Measurements from ENCODE around the gene RNF181. TPM values are rescaled to one million over a fixed set of nuclear protein-coding genes. Genes with fewer than 3 reads are reported as not detected.

RNF181 gene
- total RNA-seq, 6 experiments from 2014 or later = 54.5 to 123 (median 66.6) TPM

DNA sequence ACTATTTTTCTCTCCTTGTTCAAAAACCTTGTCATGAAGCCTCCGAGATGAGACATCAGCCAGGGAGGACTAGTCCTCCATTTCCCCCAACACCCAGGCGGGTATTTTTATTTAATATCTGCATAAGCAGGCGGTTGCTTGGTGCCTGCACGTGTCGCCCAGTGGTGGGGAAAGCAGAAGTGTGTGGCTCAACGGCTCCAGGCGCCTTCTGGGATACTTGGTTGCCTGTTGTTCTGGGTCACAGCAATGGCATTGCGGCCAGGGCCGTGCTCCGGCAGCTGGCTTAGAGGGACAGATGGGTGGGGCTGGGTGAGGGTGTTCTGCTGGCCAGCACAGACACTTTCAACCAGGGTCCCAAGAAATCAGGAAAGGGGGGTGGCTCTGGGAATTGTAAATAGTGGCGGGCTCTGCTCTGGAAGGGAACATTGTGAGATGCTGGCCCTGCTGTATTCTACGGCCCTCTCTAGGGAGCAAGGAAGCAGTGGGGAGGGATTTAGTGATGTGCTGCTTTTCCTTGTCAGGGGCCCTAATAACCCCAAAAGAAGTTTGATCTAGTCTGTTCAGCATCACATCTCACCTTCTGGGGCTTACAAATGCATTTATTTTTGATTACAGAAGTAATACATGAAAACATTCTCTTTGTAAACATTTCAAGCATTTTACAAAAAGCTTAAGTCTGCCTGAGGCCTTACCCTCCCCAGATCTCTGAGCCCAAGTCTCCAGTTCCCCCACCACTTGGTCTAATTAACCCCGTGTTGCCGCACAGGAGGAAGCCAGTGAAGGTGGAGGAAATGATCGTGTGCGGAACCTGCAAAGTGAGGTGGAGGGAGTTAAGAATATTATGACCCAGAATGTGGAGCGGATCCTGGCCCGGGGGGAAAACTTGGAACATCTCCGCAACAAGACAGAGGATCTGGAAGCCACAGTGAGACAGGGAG lies 17.0 kb upstream of the RNF181 start:
- WGBS (ENCODE audit: insufficient coverage, low coverage, low lambda C conversion rate, missing lambda C conversion rate) = 18% methylated on average over 19 of the region's 19 CpGs
- no peak for TF ChIP-seq POLR2A (IDR thresholded peaks at IDR 0.05)
- TF ChIP-seq, protein P1, sequence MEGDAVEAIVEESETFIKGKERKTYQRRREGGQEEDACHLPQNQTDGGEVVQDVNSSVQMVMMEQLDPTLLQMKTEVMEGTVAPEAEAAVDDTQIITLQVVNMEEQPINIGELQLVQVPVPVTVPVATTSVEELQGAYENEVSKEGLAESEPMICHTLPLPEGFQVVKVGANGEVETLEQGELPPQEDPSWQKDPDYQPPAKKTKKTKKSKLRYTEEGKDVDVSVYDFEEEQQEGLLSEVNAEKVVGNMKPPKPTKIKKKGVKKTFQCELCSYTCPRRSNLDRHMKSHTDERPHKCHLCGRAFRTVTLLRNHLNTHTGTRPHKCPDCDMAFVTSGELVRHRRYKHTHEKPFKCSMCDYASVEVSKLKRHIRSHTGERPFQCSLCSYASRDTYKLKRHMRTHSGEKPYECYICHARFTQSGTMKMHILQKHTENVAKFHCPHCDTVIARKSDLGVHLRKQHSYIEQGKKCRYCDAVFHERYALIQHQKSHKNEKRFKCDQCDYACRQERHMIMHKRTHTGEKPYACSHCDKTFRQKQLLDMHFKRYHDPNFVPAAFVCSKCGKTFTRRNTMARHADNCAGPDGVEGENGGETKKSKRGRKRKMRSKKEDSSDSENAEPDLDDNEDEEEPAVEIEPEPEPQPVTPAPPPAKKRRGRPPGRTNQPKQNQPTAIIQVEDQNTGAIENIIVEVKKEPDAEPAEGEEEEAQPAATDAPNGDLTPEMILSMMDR (IDR thresholded peaks at IDR 0.05) = no peak

DNA sequence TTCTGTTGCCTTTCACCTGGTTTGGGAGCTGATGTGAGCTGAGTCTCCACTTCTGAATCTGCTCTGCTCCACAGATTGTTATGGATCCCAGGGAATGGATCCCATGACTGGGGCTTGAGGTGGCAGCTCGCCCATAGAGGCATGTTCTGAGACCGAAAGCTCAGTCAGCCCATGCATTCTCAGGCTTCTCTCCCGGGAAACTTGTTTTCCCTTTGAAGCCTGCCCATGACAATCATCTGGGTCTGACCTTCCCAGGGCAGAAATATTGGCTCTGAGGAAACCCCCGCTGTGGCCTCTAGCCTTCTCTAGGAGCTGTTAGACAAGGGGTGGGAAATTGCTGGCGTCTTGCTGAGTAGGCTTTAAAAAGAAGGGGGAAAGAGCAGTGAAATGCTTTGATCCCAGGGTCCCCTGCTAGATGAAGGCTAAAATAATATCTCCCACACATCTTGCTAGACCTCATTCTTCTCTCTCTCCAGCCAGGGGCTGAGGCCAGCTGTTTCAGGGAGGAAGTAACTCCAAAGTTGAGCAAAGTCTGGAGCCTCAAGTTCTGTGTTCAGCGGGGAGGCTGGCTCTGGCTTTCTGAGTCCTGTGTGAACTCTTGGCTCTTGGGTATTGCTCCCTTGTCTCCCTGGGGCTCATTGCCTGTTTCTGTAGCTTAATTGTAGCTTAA lies 16.1 kb upstream of the RNF181 start:
- no peak for ATAC-seq
- TF ChIP-seq POLR2A (IDR thresholded peaks at IDR 0.05) = no peak
- TF ChIP-seq, protein P1 (IDR thresholded peaks at IDR 0.05) = no peak
- 45% methylated on average over 5 of the region's 6 CpGs for WGBS (ENCODE audit: insufficient coverage, low coverage, low lambda C conversion rate, missing lambda C conversion rate)
- Histone ChIP-seq H3K9me3 (no peaks in the 10 kb centered on the region), H3K27ac (peak overlapping the region; percentile 65 to 79 (median 73)), H3K4me3 (peak overlapping the region in 2 of 3 donors; percentile 2 to 63), H3K36me3 (no peaks in the 10 kb centered on the region), H3K4me1 (peaks cover 0 to 20% (median 3%) of the 10 kb centered on the region in 4 donors), H3K27me3 (no peaks in the 10 kb centered on the region)
- intact Hi-C loops (cut with DNase I) = no loop called here
- no peak for DNase-seq

More for the DNA sequence above, 17.0 kb upstream of the RNF181 start:
- Histone ChIP-seq H3K27ac (peak overlapping the region; percentile 65 to 79 (median 73)), H3K4me1 (peaks cover 0 to 15% (median under 1%) of the 10 kb centered on the region in 4 donors), H3K9me3 (no peaks in the 10 kb centered on the region), H3K27me3 (no peaks in the 10 kb centered on the region), H3K4me3 (peak overlapping the region; percentile 56 to 63 (median 59)), H3K36me3 (no peaks in the 10 kb centered on the region)
- peak; percentile 57 to 65 (median 59) for ATAC-seq
- peak in 2 of 3 donors; percentile 57 to 71 for DNase-seq
- intact Hi-C loops (cut with DNase I) = no loop called here

DNA sequence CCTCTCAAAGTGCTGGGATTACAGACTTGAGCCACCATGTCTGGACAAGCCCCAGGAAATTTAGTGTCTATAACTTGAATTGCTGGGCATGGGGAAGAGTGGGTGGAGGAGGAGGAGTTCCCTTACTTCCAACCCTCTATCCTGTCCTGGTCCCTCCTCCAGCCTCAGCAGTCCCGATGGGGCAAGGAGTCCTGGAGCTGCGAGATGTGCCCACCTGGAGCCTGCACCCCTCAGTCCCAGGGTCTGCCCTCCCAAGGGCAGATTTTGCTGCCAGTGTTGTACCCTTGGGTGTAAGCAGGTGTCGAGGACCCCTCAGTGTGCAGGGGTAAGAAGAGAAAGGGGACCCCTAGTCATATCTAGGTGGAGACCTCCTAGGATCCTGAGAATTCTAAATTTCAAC lies 15.3 kb upstream of the RNF181 start:
- Histone ChIP-seq H3K27ac (peak overlapping the region in 2 of 3 donors; percentile 22 to 79), H3K36me3 (no peaks in the 10 kb centered on the region), H3K27me3 (no peaks in the 10 kb centered on the region), H3K9me3 (no peaks in the 10 kb centered on the region), H3K4me3 (peak overlapping the region in 1 of 3 donors; percentile 2), H3K4me1 (peaks cover under 1 to 28% (median 5%) of the 10 kb centered on the region in 4 donors)
- no peak for ATAC-seq
- intact Hi-C loops (cut with DNase I) = no loop called here
- TF ChIP-seq POLR2A (IDR thresholded peaks at IDR 0.05) = no peak
- TF ChIP-seq, protein P1 (IDR thresholded peaks at IDR 0.05) = no peak
- no peak for DNase-seq
- 71% methylated on average over 2 of the region's 3 CpGs for WGBS (ENCODE audit: insufficient coverage, low coverage, low lambda C conversion rate, missing lambda C conversion rate)

- TF ChIP-seq, protein P1 (IDR thresholded peaks at IDR 0.05) = no peak
- H3K27ac ChIP-seq = no peak overlapping the region
- H3K4me3 ChIP-seq = no peak overlapping the region
- intact Hi-C loops (cut with DNase I) = no loop called here
- H3K4me1 ChIP-seq = peaks cover 2 to 34% (median 11%) of the 10 kb centered on the region in 4 donors
- ATAC-seq (no peak), DNase-seq (no peak)
- no peaks in the 10 kb centered on the region for H3K36me3 ChIP-seq
- WGBS (ENCODE audit: insufficient coverage, low coverage, low lambda C conversion rate, missing lambda C conversion rate) = 80% methylated on average over 1 of the region's 1 CpG
- no peaks in the 10 kb centered on the region for H3K9me3 ChIP-seq
- no peaks in the 10 kb centered on the region for H3K27me3 ChIP-seq
These were observed 13.1 kb upstream of the RNF181 start for GRCh38 chr2:85582492-85582891.

Data from right lobe of liver (tissue), 6 donors.